DND-41 (cell line): ENCODE measurements around the gene DZANK1.

ENCODE experiments used
- ATAC-seq: fragments of 200-7000 bp; cut with Tn5 transposase; 3 replicates; pipeline ENCODE4 v1.9.1; 2021; ENCODE audit warnings: low read depth; ENCODE audit not compliant: insufficient read depth
- DNase-seq: peaks from one replicate; pipeline ENCODE4 v3.0.0-alpha.2; 2020
- H2AFZ ChIP-seq: 2 replicates; pipeline ENCODE4 v1.6.0; 2012; ENCODE audit warnings: low read depth, low read length
- H3K27ac ChIP-seq: 2 replicates; pipeline ENCODE4 v1.5.1; 2012; ENCODE audit warnings: low read length, inconsistent platforms
- H3K27me3 ChIP-seq: fragments of 200-600 bp; sonication (generic); 2 replicates; pipeline ENCODE4 v1.6.0; 2012; ENCODE audit warnings: low read length, mild to moderate bottlenecking, inconsistent platforms; ENCODE audit not compliant: insufficient read depth, poor library complexity
- H3K36me3 ChIP-seq: 2 replicates; pipeline ENCODE4 v1.5.1; 2012; ENCODE audit warnings: low read length, inconsistent platforms; ENCODE audit not compliant: insufficient read depth
- H3K4me1 ChIP-seq: 2 replicates; pipeline ENCODE4 v1.5.1; 2012; ENCODE audit warnings: mild to moderate bottlenecking, low read length; ENCODE audit not compliant: insufficient read depth
- H3K4me2 ChIP-seq: 2 replicates; pipeline ENCODE4 v1.6.0; 2012; ENCODE audit warnings: mild to moderate bottlenecking, moderate library complexity, low read length, inconsistent platforms; ENCODE audit not compliant: insufficient read depth
- H3K4me3 ChIP-seq, 2 experiments: fragments of 200-600 bp in 1 of 2; shearing (Covaris generic) in 1 of 2; 2 replicates each; pipeline ENCODE4 v1.5.1; 2012 to 2016; ENCODE audit warnings: inconsistent platforms in 2 of 2, low read length in 2 of 2, mild to moderate bottlenecking in 2 of 2, low read depth in 1 of 2, moderate library complexity in 1 of 2
- H3K79me2 ChIP-seq: 2 replicates; pipeline ENCODE4 v1.6.0; 2012; ENCODE audit warnings: low read length, inconsistent platforms; ENCODE audit not compliant: insufficient read depth
- H3K9ac ChIP-seq: 2 replicates; pipeline ENCODE4 v1.6.0; 2012; ENCODE audit warnings: low read depth, mild to moderate bottlenecking, inconsistent platforms, low read length, moderate library complexity
- H3K9me3 ChIP-seq: 2 replicates; pipeline ENCODE4 v1.5.1; 2012; ENCODE audit warnings: low read length, moderate library complexity, mild to moderate bottlenecking, inconsistent platforms; ENCODE audit not compliant: insufficient read depth, severe bottlenecking
- H4K20me1 ChIP-seq: 2 replicates; pipeline ENCODE4 v1.6.0; 2012; ENCODE audit warnings: low read length; ENCODE audit not compliant: insufficient read depth
- CTCF ChIP-seq: IDR thresholded peaks from 2 replicates; pipeline ENCODE4 v1.5.1; 2012; ENCODE audit warnings: borderline replicate concordance, low read length, moderate library complexity, mild to moderate bottlenecking; ENCODE audit not compliant: poor library complexity, severe bottlenecking; ENCODE audit errors: extremely low read depth
- EZH2 ChIP-seq: IDR thresholded peaks from 3 replicates; pipeline ENCODE4 v1.6.1; 2012; ENCODE audit warnings: borderline replicate concordance, low read depth, mild to moderate bottlenecking, moderate library complexity, low read length, inconsistent platforms; ENCODE audit not compliant: severe bottlenecking

DZANK1 gene

GRCh38 chr20:18430172-18430826, 36.5 kb downstream of the DZANK1 start:
- Histone ChIP-seq H3K9ac (no peak overlapping the region), H3K9me3 (no peaks in the 10 kb centered on the region), H2AFZ (no peak overlapping the region), H3K36me3 (no peaks in the 10 kb centered on the region), H3K79me2 (no peaks in the 10 kb centered on the region), H4K20me1 (no peaks in the 10 kb centered on the region), H3K4me2 (no peak overlapping the region), H3K4me1 (no peaks in the 10 kb centered on the region), H3K4me3 (no peak overlapping the region), H3K27me3 (no peaks in the 10 kb centered on the region), H3K27ac (no peak overlapping the region)
- no peak for DNase-seq
- ATAC-seq, result no peak
- TF ChIP-seq CTCF (no peak), EZH2 (no peak)

DNA sequence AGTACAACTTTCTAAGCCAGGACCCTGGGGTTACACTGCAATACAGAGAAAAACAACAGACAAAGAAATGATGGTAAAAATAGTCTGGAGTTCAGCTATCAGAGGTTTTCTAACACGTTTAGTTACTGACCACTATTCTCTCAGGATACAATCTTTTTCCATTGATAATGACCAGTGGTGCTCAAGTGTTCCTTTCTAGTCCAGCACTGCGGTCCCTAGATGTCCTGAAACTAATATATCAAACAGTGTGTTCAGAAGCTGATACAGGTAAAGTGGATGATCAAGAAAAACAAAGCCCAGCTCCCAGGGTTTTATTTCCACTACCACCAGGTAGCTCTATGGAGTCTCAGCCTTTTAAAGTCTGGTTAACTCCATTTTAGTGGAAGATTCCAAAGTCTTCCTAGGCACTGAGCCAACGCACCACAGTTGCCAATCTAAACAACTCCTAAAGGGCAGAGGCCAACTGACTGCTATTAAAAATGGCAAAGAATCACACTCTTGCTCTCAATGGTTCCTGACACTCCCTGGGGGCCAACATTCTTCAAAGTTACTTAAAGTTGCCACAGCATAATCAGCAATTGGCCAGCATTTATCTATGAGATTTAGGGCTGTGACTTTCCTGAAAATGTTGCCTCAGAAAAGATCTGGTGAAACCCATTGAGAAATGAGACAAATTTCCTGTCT, 38.2 kb downstream of the DZANK1 start:
- no peak for ATAC-seq
- Histone ChIP-seq H3K79me2 (no peaks in the 10 kb centered on the region), H3K27me3 (no peaks in the 10 kb centered on the region), H3K36me3 (no peaks in the 10 kb centered on the region), H3K27ac (no peak overlapping the region), H3K4me2 (no peak overlapping the region), H3K9ac (no peak overlapping the region), H3K4me3 (no peak overlapping the region), H2AFZ (no peak overlapping the region), H4K20me1 (no peaks in the 10 kb centered on the region), H3K9me3 (no peaks in the 10 kb centered on the region), H3K4me1 (no peaks in the 10 kb centered on the region)
- no peak for DNase-seq
- TF ChIP-seq CTCF (no peak), EZH2 (no peak)

DNA sequence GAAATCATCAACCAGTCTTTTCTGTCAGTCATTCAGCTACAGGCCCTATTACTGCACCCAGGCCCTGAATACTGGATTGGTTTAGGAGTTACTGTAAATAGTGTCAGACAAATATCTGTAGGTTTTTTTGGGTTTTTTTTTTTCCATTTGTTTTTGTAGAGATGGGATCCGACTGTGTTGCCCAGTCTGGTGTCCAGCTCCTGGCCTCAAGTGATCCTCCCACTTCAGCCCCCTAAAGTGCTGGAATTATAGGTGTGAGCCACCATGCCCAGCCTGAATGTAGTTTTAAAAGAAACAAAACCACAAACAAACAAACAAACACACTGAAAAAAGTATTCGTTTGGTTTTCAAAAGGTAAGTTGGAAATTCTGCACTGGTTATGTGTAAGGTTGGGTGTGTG, 39.6 kb downstream of the DZANK1 start:
- Histone ChIP-seq H3K36me3 (no peaks in the 10 kb centered on the region), H3K79me2 (no peaks in the 10 kb centered on the region), H2AFZ (no peak overlapping the region), H4K20me1 (no peaks in the 10 kb centered on the region), H3K9ac (no peak overlapping the region), H3K4me2 (no peak overlapping the region), H3K27ac (no peak overlapping the region), H3K9me3 (no peaks in the 10 kb centered on the region), H3K4me1 (no peaks in the 10 kb centered on the region), H3K27me3 (no peaks in the 10 kb centered on the region), H3K4me3 (no peak overlapping the region)
- TF ChIP-seq CTCF (no peak), EZH2 (no peak)
- DNase-seq, result no peak
- no peak for ATAC-seq
